ENCODE results near the gene CCDC122.

The CCDC122 gene

DNA sequence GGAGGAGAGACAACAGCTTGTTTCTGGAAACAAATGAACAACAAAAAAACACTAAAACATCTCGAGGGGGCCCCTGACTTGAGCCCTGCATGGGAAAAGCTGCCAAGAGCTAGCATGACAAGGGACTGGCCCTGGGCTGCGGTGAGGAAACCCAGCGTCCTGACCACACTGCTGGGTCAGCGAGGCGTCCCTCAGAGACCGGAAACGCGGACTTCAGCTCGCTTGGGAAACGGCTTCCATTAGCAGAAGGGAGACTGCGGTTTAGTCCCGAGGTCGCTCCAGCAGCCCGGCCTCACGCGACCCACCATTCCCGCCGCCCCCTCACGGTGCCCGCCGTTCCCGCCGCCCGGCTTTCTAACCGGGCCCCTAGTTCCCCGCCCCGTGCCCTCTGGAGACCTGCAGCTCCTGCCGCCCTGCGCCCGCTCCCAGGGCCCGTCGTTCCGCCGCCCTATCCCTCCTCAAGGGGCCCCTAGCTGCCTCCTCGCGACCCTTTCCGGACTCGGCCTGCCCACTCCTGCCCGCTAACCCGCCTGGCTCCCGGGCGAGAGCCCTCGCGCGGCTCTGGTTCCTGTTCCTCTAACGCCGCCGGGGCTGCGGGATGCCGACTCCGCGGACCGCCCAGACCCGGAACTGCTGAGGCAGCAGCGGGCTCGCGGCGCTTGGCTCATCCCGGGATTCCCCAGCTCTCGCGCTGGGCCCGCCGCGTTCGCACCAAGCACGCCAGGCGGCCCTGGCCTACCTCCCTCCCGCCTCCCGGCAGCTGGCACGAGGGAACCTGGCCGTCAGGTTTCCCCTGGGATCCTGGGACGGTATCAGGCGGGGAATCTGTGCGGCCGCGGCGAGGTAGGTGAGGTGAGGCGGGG, at the start of gene CCDC122:
Gene CCDC122 (minus strand): TSS at position 849 of the 863 bp plus-strand sequence. CDS start 10,364 bp downstream, outside the sequence.
- DNase-seq, result peak; percentile 96

DNA sequence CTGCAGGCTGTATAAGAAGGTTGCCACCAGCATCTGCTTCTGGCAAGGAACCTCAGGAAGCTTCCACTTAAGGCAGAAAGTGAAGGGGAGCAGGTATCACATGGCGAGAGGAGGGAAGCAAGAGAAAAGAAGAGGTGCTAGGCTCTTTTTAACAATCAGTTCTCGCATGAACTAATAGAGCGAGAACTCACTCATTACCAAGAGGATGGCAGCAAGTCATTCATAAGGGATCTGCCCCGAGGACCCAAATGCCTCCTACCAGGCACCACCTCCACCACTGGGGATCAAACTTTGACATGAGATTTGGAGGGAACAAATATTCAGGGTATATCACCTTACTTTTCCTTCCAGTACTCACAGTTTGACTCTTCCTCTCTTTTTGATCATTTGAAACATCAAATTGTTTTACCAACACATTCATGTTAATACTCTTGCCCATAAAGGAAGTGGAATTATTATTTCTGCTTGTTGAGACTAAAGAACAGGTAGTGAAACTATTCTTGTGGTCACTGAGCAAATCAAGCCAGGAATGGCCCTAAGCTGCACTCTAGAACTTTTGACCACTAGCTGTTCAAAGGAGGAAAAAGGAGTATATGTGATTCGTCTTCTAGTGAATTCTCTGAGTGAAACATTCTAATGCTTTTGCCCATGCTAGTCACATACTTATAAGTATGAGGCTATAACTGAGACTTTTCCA, 45.2 kb upstream of the CCDC122 start:
- peak; percentile 81 for DNase-seq

DNA sequence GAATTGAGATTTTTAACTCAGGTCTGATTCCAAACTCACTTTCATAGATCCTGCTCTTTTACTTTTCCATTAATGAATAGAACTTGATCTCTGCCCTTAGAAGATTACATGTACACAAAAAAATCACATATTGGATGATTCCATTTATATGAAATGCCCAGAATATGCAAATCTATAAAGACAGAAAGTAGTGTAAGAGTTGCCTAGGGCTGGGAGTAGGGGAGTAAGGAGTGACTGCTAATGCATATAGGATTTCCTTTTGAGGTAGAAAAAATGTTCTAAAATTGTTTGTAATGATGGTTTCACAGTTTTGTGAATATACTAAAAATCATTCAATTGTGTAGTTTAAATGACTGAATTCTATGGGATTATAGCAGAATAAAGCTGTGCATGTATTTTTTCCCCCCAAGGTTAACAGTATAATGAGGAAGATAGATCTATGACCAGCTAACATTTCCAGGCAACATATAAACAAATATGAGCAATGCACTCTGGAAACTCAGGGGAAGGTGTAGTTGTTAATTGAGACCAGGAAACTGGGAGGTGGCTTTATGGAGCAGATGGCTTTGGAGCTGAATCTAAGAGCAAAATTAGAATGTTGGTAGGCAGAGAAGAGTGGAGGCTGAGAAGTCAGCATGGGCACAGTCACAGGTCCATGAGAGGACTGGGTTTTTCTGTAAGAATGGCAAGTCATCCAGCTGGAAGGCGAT, 41.6 kb upstream of the CCDC122 start:
- no peak for DNase-seq

DNA sequence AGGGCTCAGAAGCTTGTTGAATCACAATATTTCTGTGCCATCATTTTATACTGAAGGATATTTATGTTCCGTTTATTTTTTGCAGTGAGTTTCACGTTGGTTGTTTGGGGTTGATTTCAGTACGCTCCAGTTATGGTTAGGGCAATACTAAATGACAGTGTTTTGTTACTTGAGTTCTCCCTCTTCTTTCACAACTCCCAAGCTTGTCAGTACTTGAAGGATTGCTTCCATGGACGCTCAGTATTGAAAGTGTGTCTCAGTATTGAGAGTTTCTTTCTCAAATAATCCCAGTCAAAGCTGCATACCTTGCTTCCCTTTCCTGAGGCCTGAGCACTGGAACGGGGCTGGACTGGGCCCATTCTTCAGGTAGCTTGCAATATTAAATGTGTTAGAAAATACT, 39.1 kb upstream of the CCDC122 start:
- DNase-seq, result no peak

DNA sequence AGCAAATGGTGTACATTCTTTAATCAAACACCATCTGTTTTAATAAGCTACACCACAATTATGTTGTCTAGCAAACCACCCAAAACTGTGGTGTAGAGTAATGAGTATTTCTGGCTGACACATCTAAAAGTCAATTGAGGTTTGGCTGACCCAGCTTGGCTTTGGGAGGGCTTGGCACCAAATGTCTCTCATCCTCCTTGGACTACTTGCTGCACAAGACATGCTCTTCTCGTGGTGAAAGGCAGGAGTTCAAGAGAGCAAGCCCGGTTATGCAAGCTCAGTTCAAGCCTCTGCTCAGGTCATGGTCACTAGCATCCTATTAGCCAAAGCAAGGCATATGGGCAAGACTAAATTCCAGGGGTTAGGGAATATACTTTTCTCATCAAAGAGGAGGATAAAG, 37.3 kb upstream of the CCDC122 start:
- DNase-seq, result no peak

DNA sequence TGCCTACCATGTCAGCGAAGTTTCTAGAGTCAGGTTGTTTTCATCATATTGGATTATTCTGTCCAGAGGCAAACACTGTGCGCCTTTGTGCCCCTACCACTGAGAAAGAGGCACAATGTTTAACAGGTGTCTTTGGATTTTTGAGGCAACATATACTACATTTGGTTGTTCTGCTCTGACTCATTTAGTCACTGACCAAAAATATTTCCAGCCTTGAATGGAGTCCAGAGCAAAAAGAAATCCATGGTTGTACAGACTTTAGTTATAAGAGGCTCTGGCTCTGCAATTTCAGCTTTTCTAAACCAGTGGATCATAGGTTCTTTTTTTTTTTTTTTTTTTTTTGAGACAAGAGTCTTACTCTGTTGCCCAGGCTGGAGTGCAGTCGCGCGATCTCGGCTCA, 35.9 kb upstream of the CCDC122 start:
- DNase-seq, result no peak

DNA sequence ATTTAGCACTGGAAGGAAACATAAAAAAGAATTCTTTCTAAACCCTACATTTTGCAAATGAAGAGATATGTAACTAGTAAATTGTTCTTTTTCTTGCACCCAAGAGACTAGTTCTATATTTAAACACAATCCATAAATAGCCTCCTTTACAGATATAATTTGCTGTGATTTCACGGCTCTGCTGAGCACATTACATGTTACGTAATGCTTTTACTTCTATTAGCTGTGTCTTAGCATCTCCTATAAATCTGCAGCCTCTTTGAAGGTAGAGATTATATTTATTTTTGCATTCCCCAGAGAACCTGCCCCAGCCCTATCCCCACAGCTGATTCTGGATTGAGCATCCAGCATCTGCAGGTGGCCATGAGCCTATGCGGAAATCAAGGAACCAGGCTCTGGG, 32.3 kb upstream of the CCDC122 start:
- DNase-seq, result no peak

DNA sequence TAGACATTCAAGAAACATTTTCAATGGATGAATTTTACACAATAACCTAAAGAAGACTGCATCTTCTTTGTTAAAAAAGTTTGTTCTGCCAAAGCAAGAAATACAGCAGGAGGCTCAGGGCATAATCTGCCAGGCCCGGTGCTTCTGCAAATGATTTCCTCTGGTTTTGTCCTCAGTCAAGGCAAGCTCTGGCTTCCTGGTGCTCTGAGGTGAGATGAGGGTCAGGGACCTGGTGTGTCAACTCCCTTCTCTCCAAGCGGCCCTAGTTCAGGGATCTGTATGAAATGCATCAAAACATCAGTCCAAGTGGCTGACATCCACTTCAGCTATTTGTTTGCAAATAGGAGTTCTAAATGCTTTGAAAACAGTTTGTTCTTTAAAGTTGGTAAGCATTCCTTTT, 31.7 kb upstream of the CCDC122 start:
- DNase-seq, result no peak

DNA sequence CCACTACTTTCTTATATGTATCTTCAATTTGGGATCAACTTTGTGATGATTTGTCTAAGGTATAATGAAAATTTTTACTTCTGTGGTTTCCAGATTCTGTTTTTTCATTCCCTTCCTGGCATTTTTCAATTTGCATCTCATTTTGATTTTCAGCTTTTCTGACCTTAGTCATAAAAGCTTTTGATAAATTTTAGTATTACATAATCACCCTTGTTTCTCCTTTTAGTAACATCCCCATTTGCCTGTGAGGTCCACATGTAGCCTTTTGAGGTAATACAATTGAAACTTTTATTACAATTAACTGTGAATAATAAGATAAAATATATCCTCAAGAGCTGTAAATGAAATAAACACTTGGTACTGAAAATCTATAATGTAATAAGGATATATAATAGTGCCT, 31.3 kb upstream of the CCDC122 start:
- DNase-seq, result no peak

DNA sequence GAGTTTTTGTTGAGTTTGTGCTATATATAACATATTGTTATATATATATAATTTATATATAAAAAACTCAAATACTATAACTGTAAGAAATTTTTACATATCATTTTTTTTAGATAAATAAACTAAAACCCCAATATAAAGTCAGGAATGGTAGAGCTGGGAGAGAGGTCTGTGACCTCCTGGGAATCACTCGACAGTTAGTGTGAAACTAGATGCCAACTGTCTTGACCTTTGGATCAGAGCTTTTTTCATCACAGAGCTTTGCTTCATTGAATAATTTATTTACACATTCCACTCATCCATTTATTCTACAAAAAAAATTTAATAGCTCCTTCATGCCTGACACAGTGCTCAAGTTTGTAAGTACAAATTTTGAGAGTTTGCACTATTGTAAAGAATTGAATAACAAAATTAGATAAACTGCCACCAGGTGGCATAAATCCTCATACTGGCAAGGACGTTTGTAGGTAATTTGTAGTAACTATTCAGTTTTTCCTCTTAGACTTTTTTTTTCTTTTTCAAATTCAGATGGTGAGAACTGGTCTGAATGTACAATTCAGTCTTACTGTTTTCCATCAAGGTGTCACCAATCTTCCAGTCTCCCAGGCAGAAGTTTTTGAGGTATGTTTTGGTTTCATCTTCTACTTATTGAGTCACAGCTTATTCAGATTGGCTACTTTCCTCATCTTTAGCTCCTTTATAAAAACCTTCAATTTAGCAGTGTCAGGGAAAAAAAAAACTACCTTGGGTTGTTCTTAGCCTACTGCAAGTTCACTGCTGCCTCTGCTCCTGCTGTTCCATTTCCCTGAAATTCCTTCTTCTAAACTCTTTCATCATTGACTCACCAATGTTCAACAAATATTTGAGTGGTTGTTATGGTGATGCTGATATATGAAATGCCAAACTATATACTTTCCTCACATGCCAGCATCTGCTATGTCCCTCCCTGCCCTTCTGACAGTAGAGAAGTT, 28.9 kb upstream of the CCDC122 start:
- DNase-seq, result peak; percentile 47

DNA sequence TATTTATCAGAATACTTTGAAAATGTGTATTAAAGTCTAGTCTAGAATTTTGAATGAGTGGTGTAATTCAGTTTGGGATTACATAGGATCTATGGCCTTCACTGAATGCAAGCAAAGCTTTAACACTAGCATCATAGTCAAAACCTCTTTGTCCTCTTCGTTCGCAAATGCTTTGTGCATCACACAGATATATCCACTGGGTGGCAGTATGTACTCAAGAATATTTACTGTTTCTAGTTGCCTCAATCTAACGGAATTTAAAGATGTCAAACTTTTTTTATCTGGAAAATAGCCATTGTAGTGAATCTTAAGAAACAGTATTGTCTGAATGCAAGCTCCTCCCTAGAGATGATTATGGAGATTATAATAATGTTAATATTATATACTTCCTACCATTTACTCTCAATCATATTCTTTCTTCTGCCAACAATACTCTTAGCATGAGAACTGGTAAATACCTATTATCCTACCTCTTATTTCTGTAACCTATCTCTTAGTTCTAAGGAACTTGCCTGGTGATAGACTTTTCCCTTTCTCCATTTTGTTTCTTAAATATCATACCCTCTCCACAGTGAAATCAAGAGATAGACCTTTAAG, 26.0 kb upstream of the CCDC122 start:
- peak; percentile 78 for DNase-seq

DNA sequence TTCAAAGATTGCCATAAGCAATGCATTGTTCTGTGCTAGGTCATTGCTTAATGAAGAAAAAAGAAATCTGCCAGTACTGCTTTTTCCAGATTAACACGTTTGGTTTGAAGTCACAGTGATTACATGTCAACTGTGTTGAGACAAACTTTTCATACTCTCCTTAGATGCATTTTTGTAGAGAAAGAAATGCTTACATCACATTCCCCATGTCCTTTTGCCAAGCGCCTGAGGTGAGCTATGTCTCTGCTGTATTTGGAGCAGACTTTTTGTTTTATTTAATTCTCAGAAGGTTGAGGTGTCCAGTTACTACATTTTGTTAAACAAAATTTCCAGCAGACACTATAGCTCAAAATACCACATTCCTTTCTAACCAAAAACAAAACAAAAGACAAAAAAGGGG, 16.4 kb upstream of the CCDC122 start:
- DNase-seq, result no peak

DNA sequence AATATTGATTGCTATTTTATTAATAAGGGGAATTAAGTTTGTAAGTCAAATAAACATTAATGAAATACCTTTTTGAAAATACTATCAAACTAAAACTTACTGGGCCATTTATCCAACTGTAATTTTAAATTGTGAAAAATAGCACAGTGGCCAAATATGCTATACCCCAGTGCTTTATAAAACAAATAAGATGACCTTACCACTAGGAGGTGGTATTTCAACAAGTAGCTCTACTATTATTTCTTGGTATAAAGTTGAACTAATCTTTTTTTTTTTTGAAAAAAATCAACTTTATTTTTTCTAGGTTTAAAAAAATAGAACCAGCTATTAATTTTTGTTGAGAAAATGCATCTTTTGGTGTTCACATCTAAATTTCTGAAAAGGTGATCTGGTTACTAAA, 14.9 kb upstream of the CCDC122 start:
- DNase-seq, result no peak

DNA sequence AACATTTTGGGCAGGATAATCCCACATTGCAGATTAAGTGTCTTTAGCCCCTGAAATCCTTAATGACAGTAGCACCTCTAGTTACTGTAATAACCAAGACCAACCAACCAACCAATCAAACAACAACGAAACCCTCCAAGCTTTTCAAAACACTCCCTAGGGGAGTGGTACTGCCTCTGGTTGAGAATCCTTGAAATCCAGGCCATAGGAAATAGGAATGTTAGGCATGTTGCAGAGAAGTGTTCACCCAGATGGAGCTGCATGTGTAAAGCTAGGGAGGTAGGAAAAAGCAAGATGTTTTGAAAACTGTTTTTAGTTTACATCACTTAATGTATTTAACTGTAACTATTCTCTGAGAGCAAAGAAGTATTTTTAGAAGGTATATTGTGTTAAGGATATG, 4.7 kb upstream of the CCDC122 start:
- DNase-seq, result no peak

DNA sequence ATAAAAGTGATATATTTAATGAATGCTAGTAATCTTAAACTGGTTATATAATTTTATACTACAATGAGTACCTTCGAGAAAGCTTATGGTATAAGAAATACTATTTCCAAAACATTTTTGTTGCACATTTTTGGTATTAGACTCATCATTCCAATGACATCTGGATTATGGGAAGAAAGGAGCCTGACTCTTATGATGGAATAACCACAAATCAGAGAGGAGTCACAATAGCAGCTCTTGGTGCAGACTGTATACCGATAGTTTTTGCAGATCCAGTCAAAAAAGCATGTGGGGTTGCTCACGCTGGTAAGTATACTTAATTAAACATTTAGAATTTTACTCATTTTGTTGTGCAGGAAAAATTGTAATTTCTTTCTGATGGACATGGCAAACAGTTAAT, 4.1 kb upstream of the CCDC122 start:
- DNase-seq, result no peak

DNA sequence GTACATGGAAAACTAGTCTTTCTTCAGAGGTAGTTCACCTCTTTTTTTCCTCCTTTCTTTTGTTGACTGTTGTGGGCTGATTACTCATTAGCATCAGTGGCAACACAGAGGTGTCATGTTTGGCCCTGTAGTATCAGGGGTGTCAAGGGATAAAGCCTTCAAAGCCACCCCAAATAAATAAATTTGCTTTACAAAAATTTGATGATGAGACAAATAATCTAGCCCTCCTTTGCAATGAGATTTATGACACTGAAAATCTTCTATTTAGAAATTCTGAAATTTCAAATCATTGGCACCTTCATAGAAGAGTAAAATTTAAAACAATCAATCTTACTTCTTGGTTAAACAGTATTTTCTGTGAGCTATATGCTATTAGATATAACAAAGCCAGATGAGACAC, 2.0 kb upstream of the CCDC122 start:
- DNase-seq, result no peak

DNA sequence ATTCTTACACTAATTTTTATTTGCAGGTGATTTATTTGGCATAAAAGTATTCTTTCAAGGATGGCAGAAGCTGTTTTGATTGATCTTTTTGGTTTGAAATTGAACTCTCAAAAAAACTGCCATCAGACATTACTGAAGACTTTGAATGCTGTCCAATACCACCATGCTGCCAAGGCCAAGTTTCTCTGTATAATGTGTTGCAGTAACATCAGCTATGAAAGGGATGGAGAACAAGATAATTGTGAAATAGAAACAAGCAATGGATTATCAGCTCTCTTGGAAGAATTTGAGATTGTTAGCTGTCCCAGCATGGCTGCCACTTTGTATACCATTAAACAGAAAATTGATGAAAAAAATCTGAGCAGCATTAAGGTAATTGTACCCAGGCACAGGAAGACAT, 1.4 kb upstream of the CCDC122 start:
- no peak for DNase-seq

DNA sequence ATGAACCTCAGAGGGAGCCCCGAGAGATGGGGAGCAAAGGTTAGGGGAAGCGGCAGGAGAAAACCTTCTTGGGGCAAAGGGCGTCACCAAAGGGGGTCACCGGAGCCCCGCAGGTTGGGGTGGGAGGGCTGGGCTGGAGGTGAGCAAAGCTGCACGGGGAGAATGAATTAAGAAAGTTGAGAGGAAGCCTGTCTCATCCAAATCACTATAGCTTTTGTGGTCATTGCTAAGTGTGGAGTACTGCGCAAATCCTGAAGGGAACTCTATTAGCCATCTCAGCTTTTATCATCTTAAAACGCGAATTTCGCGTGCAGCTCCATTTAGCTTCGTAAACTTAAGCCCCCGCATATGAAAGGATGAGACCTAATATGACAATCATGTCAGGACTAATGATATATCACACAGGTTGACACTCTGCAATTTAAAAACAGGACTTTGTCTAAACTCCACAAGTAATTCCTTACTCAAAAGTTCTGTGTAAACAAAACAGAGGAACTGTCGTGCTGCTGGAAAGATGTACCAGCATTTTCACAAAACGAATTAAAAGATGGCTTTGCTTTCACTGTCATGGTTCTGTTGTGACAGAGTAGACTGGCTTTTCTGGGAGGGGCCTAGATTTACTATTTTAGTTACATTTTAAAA, 795 bp upstream of the CCDC122 start:
- peak; percentile 17 for DNase-seq

DNA sequence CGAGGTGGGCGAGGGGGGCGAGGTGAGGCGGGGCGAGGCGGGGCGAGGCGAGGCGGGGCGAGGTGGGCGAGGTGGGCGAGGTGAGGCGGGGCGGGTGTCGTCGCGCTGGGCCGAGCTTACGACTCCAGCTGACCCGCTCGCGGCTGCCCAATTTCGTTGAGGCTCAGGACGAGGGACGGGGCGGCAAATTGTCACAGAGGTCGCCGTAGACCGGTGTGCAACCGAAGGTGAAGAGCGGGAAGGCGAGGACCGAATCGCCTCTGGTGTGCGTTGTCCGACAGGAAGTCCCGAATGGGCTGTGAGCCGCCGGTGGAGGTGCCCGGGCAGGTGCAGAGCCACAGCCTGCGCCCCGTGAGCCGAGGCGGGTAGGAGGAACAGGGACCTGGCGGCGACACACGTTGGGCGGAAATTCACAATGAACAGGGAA, 228 bp upstream of the CCDC122 start, which contains the start of gene LACC1:
Gene LACC1 (plus strand): TSS at position 150 of the 427 bp plus-strand sequence. CDS start 1,082 bp downstream, outside the sequence.
- DNase-seq, result no peak

DNA sequence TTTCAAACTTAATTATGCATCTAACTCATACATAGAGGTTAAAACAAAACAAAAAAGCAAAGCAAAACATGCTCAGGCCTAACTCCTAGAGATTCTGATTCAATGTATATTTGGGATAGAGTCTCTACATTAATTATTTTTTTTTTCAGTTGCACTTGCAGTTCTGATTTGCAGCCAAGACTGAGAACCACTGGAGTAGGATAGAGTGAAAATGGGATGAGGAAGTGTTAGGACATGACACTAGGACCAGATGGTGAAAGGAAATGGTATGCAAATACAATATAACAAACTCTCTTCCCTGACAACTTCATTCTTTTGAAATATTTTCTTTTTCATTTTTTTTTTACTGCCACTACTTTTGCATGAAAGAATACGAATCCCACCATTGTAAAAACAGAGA, 1.8 kb downstream of the CCDC122 start:
- peak; percentile 62 for DNase-seq

DNA sequence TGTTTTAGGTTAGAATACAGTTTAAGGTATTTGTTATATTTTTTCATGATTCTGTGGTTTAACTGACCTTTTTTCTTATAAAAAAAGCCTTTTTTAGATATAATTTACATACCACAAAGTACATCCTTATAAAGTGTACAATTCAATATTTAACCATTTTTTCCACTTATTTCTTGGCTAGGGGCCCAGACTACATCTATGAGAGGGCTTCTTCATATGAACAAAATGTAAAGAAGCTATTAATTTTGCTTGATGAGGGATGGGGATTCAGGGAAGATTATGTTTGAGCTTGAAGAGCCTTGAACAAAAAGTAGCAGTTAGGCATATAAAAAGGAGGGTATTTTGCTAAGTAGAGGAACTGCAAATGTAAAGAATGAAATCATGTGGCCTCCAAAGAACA, 2.2 kb downstream of the CCDC122 start:
- DNase-seq, result no peak
